T-helper 2 cell (primary cell): ENCODE measurements around the gene RHBG.

ENCODE experiments used
- DNase-seq, 5 experiments: peaks; one replicate each; pipeline versions ENCODE4 v3.0.0 to v3.0.0-alpha.2; 2012 to 2022

Gene RHBG

GRCh38 chr1:156428746-156429288 lies 59.8 kb downstream of the RHBG start:
- DNase-seq: no peak

GRCh38 chr1:156429313-156430060 lies 60.5 kb downstream of the RHBG start:
- no peak for DNase-seq

- no peak for DNase-seq
Measured at GRCh38 chr1:156430303-156430702, 61.3 kb downstream of the RHBG start.

GRCh38 chr1:156430866-156431265 lies 61.9 kb downstream of the RHBG start:
- DNase-seq: no peak

- no peak for DNase-seq
Measured at GRCh38 chr1:156431366-156431765, 62.4 kb downstream of the RHBG start.

GRCh38 chr1:156431769-156432668 lies 63.0 kb downstream of the RHBG start:
- no peak for DNase-seq

- no peak for DNase-seq
Measured at GRCh38 chr1:156432669-156433018, 63.6 kb downstream of the RHBG start.

GRCh38 chr1:156433032-156433431 lies 64.0 kb downstream of the RHBG start:
- DNase-seq: no peak

- no peak for DNase-seq
Measured at GRCh38 chr1:156433602-156434001, 64.6 kb downstream of the RHBG start.
